ENCODE data around the gene CLRN1. TPM values are rescaled to one million over a fixed set of nuclear protein-coding genes. Genes with fewer than 3 reads are reported as not detected.

Gene CLRN1
- total RNA-seq, 1 donor from 2014 or later, result not detected

- DNase-seq (ENCODE audit: extremely low read depth, low read depth, low spot score), result no peak
Measured at GRCh38 chr3:150978566-150979148, 6.1 kb upstream of the CLRN1 start.

DNA sequence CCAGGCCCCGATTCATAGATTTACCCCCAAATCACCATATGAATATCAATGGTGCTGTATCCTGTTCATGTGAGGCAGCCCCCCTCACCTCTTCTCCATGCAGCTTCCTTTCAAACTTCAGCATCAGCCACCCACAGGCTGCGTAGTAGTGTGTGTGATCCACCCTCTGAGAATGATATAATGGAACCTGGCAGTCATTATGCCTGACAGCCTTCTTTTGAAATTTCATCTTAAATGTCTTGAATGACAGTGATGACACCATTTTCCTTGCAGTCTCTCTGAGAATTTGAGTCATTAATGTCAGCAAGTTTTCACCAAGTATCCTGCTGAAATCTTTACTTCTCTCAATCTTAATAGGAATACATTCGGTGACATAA is 3.5 kb upstream of the CLRN1 start:
- no peak for DNase-seq (ENCODE audit: extremely low read depth, low read depth, low spot score)

- DNase-seq (ENCODE audit: extremely low read depth, low read depth, low spot score), result no peak
Measured at GRCh38 chr3:150975086-150975991, 2.8 kb upstream of the CLRN1 start.

GRCh38 chr3:150970665-150971324 is 1.7 kb downstream of the CLRN1 start:
- DNase-seq (ENCODE audit: extremely low read depth, low read depth, low spot score), result peak; percentile 31

DNA sequence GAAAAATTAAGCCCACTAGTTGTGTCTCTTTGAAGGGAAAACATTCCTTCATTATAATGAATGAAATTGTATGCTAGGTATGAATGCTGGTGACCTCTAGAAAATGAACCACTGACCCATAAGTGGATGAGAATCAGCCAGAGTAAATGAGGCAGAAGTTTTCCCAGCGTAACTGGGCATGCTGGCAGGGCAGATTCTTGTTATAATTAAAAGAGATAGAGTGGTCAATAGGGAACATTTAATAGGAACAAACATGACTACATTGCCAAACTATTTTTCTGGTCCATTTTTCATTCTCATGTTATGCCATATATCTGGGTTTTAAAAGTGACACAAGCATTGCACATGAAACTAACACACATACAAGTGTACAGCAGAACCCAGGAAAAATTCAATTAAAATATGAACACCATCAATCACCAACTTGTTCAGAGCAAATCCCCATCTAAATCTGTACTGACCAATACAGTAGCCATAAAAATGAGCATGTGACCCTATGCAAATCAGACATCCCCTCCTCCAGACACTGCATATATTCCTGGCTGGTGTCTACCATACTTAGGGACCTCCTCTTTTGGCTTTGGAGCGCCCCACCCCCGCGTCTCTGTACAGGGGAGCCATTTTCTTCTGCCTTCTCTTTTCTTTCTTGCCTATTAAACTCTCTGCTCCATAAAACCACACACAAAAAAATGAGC is 4.0 kb downstream of the CLRN1 start:
- no peak for DNase-seq (ENCODE audit: extremely low read depth, low read depth, low spot score)

DNA sequence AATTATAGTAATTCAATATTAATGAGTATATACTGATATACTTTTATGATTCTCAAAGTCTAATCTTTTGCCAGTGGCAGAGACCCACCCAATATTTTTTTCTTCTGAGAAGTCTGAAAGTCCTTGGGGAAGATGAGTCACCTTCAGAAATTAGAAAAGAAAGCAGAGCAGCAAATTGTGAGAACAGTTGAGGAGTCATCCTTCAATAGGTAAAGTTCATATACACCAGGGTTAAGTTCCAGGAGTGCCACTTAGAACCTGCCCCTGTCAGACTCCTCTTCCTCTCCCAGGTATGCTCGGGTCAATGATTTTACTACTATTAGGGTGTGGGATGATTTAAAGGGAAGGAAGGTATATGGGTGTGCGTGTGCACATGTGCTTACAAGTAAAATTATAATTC is 7.1 kb downstream of the CLRN1 start:
- no peak for DNase-seq (ENCODE audit: extremely low read depth, low read depth, low spot score)

DNA sequence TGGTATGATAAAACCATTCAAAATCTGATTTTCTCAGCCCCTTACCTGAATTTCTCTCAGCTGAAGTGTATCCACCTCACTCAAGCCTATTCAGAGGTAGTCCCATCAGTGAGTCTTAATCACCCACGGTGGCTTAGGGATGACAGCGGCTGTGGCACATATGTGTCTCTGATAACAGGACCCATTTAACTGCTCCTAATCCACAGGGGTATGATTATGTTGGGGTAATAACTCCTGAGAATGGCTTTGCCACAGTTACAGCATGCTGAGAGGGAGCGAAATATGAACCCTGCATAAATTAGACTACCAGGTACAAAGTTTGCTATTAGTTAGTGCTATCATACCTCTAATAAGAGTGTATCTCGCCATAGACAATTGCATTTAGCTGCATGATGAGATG is 10.6 kb downstream of the CLRN1 start:
- DNase-seq (ENCODE audit: extremely low read depth, low read depth, low spot score), result no peak

GRCh38 chr3:150960708-150961684 is 11.5 kb downstream of the CLRN1 start:
- no peak for DNase-seq (ENCODE audit: extremely low read depth, low read depth, low spot score)

- DNase-seq (ENCODE audit: extremely low read depth, low read depth, low spot score), result no peak
Measured at GRCh38 chr3:150958683-150959082, 13.8 kb downstream of the CLRN1 start.

DNA sequence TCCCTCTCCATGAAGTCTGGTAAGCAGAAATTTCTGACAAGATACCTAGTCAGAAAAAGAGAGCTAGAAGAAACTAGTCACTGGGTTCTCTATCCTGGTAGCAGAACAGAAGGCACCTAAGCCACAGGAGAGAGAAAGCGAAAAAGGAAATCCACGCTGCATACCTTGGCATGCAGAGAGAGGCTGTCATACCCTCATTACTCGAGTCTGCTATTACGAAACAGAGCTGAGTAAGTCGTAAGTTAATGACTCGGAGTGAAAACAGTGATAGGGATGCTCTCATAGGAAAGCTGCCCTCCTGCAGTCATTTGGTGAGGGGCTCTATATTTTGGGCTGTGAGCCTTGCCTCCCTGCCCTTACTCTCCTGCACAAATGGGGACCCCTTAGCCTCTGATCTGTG is 16.2 kb downstream of the CLRN1 start:
- DNase-seq (ENCODE audit: extremely low read depth, low read depth, low spot score), result no peak

DNA sequence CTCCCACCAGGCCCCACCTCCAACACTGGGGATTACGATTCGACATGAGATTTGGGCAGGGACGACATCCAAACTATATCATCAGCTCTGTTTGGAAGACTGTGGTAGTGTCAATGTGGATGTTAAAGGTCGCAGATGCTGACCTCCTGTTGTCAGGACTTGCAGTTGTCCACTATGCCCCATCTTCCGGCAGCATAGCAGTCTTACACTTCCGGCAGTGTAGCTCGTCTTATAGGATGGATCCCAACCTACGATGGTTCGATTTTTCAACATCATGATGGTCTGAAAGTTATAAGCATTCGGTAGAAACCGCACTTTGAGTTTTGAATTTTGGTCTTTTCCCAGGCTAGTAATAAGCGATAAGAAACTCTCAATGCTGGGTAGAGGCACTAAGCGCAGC is 20.6 kb downstream of the CLRN1 start:
- DNase-seq (ENCODE audit: extremely low read depth, low read depth, low spot score), result no peak

- no peak for DNase-seq (ENCODE audit: extremely low read depth, low read depth, low spot score)
Measured at GRCh38 chr3:150945226-150946032, 27.1 kb downstream of the CLRN1 start.

GRCh38 chr3:150942221-150942620 is 30.3 kb downstream of the CLRN1 start:
- DNase-seq (ENCODE audit: extremely low read depth, low read depth, low spot score), result no peak

- no peak for DNase-seq (ENCODE audit: extremely low read depth, low read depth, low spot score)
Measured at GRCh38 chr3:150936693-150937092, 35.8 kb downstream of the CLRN1 start.

DNA sequence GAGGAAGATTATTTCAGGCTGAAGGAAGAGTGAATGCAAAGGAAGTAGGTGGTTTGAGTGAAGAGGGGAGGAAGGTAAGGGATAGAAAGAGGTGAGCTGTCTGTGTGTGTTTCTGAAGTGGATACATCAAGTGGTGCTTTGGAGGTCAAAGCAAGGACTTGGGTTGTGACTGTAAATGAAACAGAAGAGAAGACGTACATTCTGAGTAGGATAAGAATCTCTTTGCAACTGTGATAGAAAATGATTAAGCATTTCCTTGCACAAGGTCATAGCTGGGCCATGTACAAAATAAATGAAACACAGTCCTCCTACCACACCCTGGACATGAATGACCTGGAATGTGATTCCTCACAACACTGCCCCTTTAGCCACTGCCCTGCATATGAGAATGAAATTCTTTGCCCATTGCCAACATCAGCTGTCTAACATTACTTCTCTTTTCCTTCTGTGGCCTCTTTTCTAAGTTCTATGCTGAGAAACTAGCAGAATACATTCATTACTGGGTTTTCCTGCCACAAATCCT is 39.0 kb downstream of the CLRN1 start:
- no peak for DNase-seq (ENCODE audit: extremely low read depth, low read depth, low spot score)

- DNase-seq (ENCODE audit: extremely low read depth, low read depth, low spot score), result no peak
Measured at GRCh38 chr3:150931745-150932144, 40.8 kb downstream of the CLRN1 start.

DNA sequence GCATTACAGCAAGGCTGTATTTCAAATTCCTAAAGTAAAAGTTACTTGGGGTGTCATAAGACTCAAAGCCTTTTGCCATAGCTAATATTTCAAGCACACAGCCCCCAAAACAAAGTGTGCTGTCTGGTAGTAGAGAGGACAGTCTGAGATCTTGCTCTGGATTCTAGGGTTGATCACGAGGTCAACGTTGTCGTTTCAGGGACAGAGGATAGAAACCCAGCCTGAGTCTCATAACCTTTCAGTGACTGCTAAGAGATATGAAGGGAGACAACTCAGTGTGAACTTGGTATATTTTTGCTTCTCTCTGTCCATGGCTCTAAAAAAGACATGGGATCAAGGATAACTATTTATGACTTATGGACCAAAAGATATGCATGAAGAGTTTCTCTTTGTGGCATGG is 41.7 kb downstream of the CLRN1 start:
- DNase-seq (ENCODE audit: extremely low read depth, low read depth, low spot score), result no peak

DNA sequence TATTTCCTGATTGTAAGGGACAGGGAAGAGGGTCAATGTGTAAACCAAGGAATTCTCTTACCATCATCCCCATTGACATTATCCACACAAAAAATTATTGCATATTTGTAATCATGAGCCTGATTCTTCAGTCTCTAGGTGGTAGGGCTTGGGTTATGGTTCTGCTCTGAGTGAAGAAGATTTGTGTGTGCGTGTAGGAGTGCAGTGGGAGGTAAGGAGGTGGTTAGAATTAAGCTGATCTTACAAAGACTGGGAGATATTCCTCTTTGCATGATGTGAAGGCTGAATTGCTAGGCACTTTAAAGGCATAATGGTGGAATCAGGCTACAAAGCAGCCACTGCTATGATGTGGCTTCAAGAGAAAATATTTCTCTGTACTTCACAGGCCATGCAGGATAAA is 44.3 kb downstream of the CLRN1 start:
- no peak for DNase-seq (ENCODE audit: extremely low read depth, low read depth, low spot score)

GRCh38 chr3:150926328-150926727 is 46.2 kb downstream of the CLRN1 start:
- DNase-seq (ENCODE audit: extremely low read depth, low read depth, low spot score), result no peak

Measured in glomerular endothelial cell (primary cell).